Ishikawa (cell line): Measurements from ENCODE around the gene DPH1.

Experiments
- CEBPB ChIP-seq: IDR thresholded peaks from 2 replicates; pipeline ENCODE4 v1.6.1; 2012
- CREB1 ChIP-seq: IDR thresholded peaks from 2 replicates; pipeline ENCODE4 v1.6.1; 2012; ENCODE audit warnings: low read depth
- EGR1 ChIP-seq: IDR thresholded peaks from 2 replicates; pipeline ENCODE4 v1.6.1; 2012
- EP300 ChIP-seq: IDR thresholded peaks from 2 replicates; pipeline ENCODE4 v1.6.1; 2012; ENCODE audit warnings: borderline replicate concordance
- FOXM1 ChIP-seq: IDR thresholded peaks from 2 replicates; pipeline ENCODE4 v1.6.1; 2012; ENCODE audit warnings: low read depth, borderline replicate concordance
- NFIC ChIP-seq: IDR thresholded peaks from 2 replicates; pipeline ENCODE4 v1.6.1; 2012
- RAD21 ChIP-seq: IDR thresholded peaks from 2 replicates; pipeline ENCODE4 v1.6.1; 2012; ENCODE audit warnings: low read depth
- TAF1 ChIP-seq: IDR thresholded peaks from 2 replicates; pipeline ENCODE4 v1.6.1; 2012; ENCODE audit warnings: low read depth, mild to moderate bottlenecking
- TCF12 ChIP-seq: IDR thresholded peaks from 2 replicates; pipeline ENCODE4 v1.6.1; 2012; ENCODE audit warnings: low read depth
- TEAD4 ChIP-seq: IDR thresholded peaks from 2 replicates; pipeline ENCODE4 v1.6.1; 2012
- YY1 ChIP-seq: IDR thresholded peaks from 2 replicates; pipeline ENCODE4 v1.6.1; 2012; ENCODE audit warnings: low read depth
- ZBTB7A ChIP-seq: IDR thresholded peaks from 2 replicates; pipeline ENCODE4 v1.6.1; 2012; ENCODE audit warnings: low read depth
- TF ChIP-seq, protein P1 (sequence below): IDR thresholded peaks from 2 replicates; pipeline ENCODE4 v1.6.1; 2012; ENCODE audit warnings: low read depth, mild to moderate bottlenecking
- TF ChIP-seq, protein P2 (sequence below): IDR thresholded peaks from 2 replicates; pipeline ENCODE4 v1.6.1; 2012
- TF ChIP-seq, protein P3 (sequence below): IDR thresholded peaks from 2 replicates; pipeline ENCODE4 v1.6.1; 2012

DPH1 gene

DNA sequence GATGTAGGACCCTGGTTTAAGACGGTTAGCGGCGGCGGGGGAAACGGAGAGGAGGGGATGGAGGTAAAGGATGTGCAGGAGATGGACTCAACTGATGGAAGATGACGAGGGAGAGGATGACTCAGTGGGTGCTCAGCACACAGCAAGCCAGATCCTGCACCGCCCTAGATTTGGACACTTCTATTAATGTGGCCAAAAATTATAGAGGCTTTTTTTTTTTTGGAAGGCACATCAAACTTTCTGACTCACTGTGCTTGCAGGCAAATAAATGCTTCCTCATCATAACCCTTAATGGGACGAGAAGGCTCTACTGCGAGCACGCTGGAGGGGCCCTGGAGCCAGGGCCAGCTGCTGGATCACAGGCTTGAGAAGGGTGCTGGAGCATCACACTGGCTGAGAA lies 40.8 kb upstream of the DPH1 start:
- TF ChIP-seq, protein P1, sequence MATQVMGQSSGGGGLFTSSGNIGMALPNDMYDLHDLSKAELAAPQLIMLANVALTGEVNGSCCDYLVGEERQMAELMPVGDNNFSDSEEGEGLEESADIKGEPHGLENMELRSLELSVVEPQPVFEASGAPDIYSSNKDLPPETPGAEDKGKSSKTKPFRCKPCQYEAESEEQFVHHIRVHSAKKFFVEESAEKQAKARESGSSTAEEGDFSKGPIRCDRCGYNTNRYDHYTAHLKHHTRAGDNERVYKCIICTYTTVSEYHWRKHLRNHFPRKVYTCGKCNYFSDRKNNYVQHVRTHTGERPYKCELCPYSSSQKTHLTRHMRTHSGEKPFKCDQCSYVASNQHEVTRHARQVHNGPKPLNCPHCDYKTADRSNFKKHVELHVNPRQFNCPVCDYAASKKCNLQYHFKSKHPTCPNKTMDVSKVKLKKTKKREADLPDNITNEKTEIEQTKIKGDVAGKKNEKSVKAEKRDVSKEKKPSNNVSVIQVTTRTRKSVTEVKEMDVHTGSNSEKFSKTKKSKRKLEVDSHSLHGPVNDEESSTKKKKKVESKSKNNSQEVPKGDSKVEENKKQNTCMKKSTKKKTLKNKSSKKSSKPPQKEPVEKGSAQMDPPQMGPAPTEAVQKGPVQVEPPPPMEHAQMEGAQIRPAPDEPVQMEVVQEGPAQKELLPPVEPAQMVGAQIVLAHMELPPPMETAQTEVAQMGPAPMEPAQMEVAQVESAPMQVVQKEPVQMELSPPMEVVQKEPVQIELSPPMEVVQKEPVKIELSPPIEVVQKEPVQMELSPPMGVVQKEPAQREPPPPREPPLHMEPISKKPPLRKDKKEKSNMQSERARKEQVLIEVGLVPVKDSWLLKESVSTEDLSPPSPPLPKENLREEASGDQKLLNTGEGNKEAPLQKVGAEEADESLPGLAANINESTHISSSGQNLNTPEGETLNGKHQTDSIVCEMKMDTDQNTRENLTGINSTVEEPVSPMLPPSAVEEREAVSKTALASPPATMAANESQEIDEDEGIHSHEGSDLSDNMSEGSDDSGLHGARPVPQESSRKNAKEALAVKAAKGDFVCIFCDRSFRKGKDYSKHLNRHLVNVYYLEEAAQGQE, result no peak
- TF ChIP-seq EP300, result no peak
- TF ChIP-seq, protein P2, sequence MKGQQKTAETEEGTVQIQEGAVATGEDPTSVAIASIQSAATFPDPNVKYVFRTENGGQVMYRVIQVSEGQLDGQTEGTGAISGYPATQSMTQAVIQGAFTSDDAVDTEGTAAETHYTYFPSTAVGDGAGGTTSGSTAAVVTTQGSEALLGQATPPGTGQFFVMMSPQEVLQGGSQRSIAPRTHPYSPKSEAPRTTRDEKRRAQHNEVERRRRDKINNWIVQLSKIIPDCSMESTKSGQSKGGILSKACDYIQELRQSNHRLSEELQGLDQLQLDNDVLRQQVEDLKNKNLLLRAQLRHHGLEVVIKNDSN, result no peak
- TF ChIP-seq TCF12, result no peak
- no peak for TF ChIP-seq CEBPB
- no peak for TF ChIP-seq TAF1
- TF ChIP-seq, protein P3, sequence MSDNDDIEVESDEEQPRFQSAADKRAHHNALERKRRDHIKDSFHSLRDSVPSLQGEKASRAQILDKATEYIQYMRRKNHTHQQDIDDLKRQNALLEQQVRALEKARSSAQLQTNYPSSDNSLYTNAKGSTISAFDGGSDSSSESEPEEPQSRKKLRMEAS, result no peak
- TF ChIP-seq TEAD4, result no peak
- TF ChIP-seq CREB1, result no peak
- no peak for TF ChIP-seq ZBTB7A
- TF ChIP-seq RAD21, result no peak
- TF ChIP-seq NFIC, result no peak
- TF ChIP-seq FOXM1, result no peak
- no peak for TF ChIP-seq YY1
- no peak for TF ChIP-seq EGR1

DNA sequence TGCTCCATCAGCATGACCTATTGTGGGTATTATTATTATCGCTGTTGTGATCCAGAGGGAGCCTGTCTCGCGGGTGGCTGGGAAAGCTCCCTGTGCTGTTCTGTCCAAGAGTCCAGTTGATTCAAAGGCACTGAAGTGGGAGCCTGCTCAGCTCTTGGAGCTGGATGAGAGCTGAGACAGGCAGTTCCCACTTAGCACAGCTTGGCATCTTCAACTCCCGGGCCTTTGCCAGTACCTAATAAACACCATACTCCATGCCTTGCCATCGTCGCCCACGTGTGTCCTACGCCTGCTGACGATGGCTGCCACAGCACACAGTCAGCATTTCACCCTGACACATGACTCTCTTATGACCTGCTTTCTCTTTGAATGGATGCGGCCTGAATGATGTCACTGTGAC lies 37.4 kb upstream of the DPH1 start:
- TF ChIP-seq CEBPB, result no peak
- no peak for TF ChIP-seq TAF1
- no peak for TF ChIP-seq EGR1
- TF ChIP-seq CREB1, result no peak
- no peak for TF ChIP-seq TEAD4
- TF ChIP-seq NFIC, result no peak
- TF ChIP-seq RAD21, result no peak
- TF ChIP-seq, protein P1, result no peak
- TF ChIP-seq, protein P2, result no peak
- no peak for TF ChIP-seq TCF12
- TF ChIP-seq, protein P3, result no peak
- TF ChIP-seq ZBTB7A, result no peak
- no peak for TF ChIP-seq YY1
- no peak for TF ChIP-seq FOXM1
- TF ChIP-seq EP300, result no peak

DNA sequence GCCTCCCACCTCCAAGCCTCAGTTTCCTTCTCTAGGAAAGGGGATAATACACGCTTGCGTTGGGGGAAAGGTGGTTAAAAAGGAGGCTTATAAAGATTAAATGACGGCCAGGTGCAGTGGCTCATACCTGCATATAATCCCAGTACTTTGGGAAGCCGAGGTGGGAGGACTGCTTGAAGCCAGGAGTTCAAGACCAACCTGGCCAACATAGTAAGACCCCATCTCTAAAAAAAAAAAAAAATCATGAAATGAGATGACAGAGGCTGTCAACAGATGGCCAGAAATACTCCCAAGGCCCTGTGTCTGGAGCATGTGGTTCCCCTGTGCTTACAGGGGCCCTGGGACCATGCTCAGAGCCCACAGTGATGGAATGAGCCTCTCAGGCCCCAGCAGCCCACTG lies 35.2 kb upstream of the DPH1 start:
- TF ChIP-seq CREB1 (no peak), TAF1 (no peak), RAD21 (no peak)

DNA sequence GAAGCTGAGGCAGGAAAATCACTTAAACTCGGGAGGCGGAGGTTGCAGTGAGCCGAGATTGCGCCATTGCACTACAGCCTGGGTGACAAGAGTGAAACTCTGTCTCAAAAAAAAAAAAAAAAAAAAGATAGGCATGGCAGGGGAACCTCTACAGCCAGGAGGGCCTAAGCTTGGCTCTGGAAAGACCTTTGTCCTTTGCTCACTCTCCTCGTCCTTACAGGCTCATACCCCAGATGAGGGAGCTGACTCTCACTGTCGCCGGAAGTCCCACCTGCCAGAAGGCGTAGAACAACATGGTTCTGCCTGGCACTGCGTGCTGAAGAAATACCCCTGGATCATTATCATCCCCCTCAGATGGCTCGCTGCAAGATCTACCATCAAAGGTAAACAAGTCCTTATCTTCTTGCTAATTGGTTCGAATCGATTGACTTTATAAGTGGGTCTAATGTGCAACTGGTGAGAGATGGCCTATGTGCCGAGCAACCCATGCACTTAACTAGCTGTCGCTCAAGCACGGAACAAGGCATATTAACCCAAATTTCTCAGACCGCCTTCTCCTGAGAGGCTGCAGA lies 34.5 kb upstream of the DPH1 start:
- TF ChIP-seq EP300 (no peak), TCF12 (no peak), FOXM1 (no peak), TAF1 (no peak), TEAD4 (no peak), CREB1 (no peak), ZBTB7A (no peak), EGR1 (no peak), YY1 (no peak), RAD21 (no peak), CEBPB (no peak), NFIC (no peak)
- TF ChIP-seq, protein P1, result no peak
- TF ChIP-seq, protein P2, result no peak
- TF ChIP-seq, protein P3, result no peak
